Heart left ventricle (tissue), 13 donors: Measurements from ENCODE around the gene SRGAP3.

Source experiments
- POLR2A ChIP-seq, 2 donors: fragments of 450-650 bp; IDR thresholded peaks; one replicate each; pipeline ENCODE4 v1.6.1; 2017; ENCODE audit warnings: antibody characterized with exemption in 2 of 2, mild to moderate bottlenecking in 2 of 2, moderate library complexity in 2 of 2
- TF ChIP-seq, protein P1 (sequence below), 12 donors: fragments of 200-600 bp; sonication (generic) in 4 of 12; IDR thresholded peaks; one replicate each; pipeline versions ENCODE4 v1.5.0 to v1.8.0; 2018 to 2022; ENCODE audit warnings: antibody characterized with exemption in 12 of 12, mild to moderate bottlenecking in 5 of 12
- donor health status: ischemic (EF 13 %, LVEDD 7.1; RV severe dilation, severe dysfunction).
- donor health status: DM: no; HTN: yes; CAD: no.
- donor health status: DM: no; HTN: no; CAD: no.
- donor health status: ischemic (EF 25% LVEDD 6.9; RV normal size, moderate dysfunction).
- donor health status: ischemic (EF 25% LVEDD 5.7; RV mildly dilated, moderate dysfunction).
- donor health status: ischemic (EF 35%, LVEDD 5.7; RV mildly dilated, moderate dysfunction).
- donor health status: nonischemic (EF 11% LVEDD 7.7; RV severe dilation, severe dysfunction).
- donor health status: DM: yes; HTN: yes; CAD: no.
- donor health status: PGD.
- donor health status: ischemic (EF 29% LVEDD 5.4; RV normal size, mild dysfunction).
- donor health status: nonischemic (EF 23%, LVEDD 6.1; RV moderate dilation, normal function).

DNA sequence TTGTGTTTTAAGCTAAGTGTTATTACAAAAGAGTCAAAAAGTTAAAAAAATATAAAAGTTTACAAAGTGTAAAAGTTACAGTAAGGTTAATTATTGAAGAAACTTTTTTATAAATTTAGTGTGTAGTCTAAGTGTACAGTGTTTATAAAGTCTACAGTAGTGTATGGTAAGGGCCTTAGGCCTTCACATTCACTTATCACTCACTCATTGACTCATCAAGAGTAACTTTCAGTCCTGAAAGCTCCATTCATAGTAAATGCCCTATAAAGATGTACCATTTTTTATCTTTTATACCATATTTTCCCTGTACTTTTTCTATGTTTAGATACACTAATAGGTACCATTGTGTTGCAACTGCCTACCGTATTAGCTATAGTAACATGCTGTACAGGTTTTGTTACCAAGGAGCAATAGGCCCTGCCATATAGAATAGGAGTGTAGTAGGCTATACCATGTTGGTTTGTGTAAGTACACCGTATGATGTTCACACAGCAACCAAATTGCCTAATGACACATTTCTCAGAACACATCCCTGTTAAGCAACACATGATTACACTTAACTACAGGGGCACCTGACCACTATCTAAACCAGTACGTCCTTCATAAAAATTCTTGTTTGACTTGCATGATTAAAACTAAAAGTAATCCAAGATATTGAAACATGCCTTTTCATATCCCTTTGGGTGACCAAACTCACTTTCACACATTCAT lies 303.4 kb downstream of the SRGAP3 start:
- TF ChIP-seq, protein P1, sequence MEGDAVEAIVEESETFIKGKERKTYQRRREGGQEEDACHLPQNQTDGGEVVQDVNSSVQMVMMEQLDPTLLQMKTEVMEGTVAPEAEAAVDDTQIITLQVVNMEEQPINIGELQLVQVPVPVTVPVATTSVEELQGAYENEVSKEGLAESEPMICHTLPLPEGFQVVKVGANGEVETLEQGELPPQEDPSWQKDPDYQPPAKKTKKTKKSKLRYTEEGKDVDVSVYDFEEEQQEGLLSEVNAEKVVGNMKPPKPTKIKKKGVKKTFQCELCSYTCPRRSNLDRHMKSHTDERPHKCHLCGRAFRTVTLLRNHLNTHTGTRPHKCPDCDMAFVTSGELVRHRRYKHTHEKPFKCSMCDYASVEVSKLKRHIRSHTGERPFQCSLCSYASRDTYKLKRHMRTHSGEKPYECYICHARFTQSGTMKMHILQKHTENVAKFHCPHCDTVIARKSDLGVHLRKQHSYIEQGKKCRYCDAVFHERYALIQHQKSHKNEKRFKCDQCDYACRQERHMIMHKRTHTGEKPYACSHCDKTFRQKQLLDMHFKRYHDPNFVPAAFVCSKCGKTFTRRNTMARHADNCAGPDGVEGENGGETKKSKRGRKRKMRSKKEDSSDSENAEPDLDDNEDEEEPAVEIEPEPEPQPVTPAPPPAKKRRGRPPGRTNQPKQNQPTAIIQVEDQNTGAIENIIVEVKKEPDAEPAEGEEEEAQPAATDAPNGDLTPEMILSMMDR (IDR thresholded peaks at IDR 0.05), result no peak
- no peak for TF ChIP-seq POLR2A (IDR thresholded peaks at IDR 0.05)
